Smooth muscle cell (in vitro differentiated cells): ENCODE data around the gene TNN. TPM values are rescaled to one million over a fixed set of nuclear protein-coding genes. Genes with fewer than 3 reads are reported as not detected.

Experiments
- DNase-seq: peaks from one replicate; lab custom pipeline; 2025; ENCODE audit not compliant: unreplicated experiment; lab: John Stamatoyannopoulos, UW
- H2AFZ ChIP-seq: fragments of 200-600 bp; sonication (generic); 2 replicates; pipeline ENCODE4 v1.6.0; 2016; ENCODE audit warnings: antibody characterized with exemption, low read depth, mild to moderate bottlenecking
- H3F3A ChIP-seq: fragments of 200-600 bp; sonication (generic); 2 replicates; pipeline ENCODE4 v1.6.0; 2017; ENCODE audit warnings: antibody characterized with exemption, low read depth
- H3K27ac ChIP-seq: fragments of 200-600 bp; sonication (generic); 2 replicates; pipeline ENCODE4 v1.5.1; 2016; ENCODE audit warnings: low read depth, mild to moderate bottlenecking
- H3K27me3 ChIP-seq: fragments of 200-600 bp; sonication (generic); 2 replicates; pipeline ENCODE4 v1.6.1; 2016; ENCODE audit warnings: low read depth, mild to moderate bottlenecking
- H3K36me3 ChIP-seq: fragments of 200-600 bp; sonication (generic); 2 replicates; pipeline ENCODE4 v1.5.1; 2016; ENCODE audit warnings: low read depth
- H3K4me1 ChIP-seq: fragments of 200-600 bp; sonication (generic); 2 replicates; pipeline ENCODE4 v1.5.1; 2016; ENCODE audit warnings: low read depth
- H3K4me2 ChIP-seq: fragments of 200-600 bp; sonication (generic); 2 replicates; pipeline ENCODE4 v1.6.0; 2016; ENCODE audit warnings: mild to moderate bottlenecking
- H3K4me3 ChIP-seq: fragments of 200-600 bp; sonication (generic); 2 replicates; pipeline ENCODE4 v1.5.1; 2016; ENCODE audit warnings: mild to moderate bottlenecking
- H3K79me2 ChIP-seq: fragments of 200-600 bp; sonication (generic); 2 replicates; pipeline ENCODE4 v1.6.0; 2016; ENCODE audit warnings: low read depth, mild to moderate bottlenecking
- H3K9ac ChIP-seq: fragments of 200-600 bp; sonication (generic); 2 replicates; pipeline ENCODE4 v1.6.0; 2016; ENCODE audit warnings: low read depth
- H3K9me3 ChIP-seq: fragments of 200-600 bp; sonication (generic); replicated peaks from 2 replicates; pipeline ENCODE4 v1.5.1; 2016; ENCODE audit warnings: low read depth
- H4K20me1 ChIP-seq: fragments of 200-600 bp; sonication (generic); 2 replicates; pipeline ENCODE4 v1.6.0; 2016; ENCODE audit warnings: low read depth
- CTCF ChIP-seq: fragments of 200-600 bp; sonication (generic); IDR thresholded peaks from 2 replicates; pipeline ENCODE4 v1.5.1; 2017; ENCODE audit warnings: borderline replicate concordance, mild to moderate bottlenecking, antibody characterized with exemption; ENCODE audit not compliant: insufficient read depth, poor library complexity, severe bottlenecking
- WGBS: methylation state at CpG from one replicate; pipeline ENCODE4 v1.1.7; 2016; ENCODE audit warnings: low lambda C conversion rate; 5-methylcytosine and 5-hydroxymethylcytosine counted together
- polyA plus RNA-seq: library from polyadenylated mRNA; unstranded; fragments of >200 nt; fragmentation: Nextera tagmentation; extraction: Ambion mirVana; gene quantifications from 2 replicates; pipeline ENCODE4 v1.2.1, GENCODE V29; 2016
- total RNA-seq: library from RNA; depleted of rRNA; stranded (reverse); fragments of >200 nt; gene quantifications from 2 replicates; pipeline ENCODE4 v1.2.3, GENCODE V29; 2014

Gene TNN
- total and polyA plus RNA-seq, 2 experiments from 2014 or later, result 0.72 to 0.86 TPM

- Histone ChIP-seq H3K4me2 (no peak overlapping the region), H3K9me3 (no peaks in the 10 kb centered on the region), H3K36me3 (no peaks in the 10 kb centered on the region), H2AFZ (no peak overlapping the region), H3F3A (no peaks in the 10 kb centered on the region), H4K20me1 (no peaks in the 10 kb centered on the region), H3K27me3 (no peaks in the 10 kb centered on the region), H3K79me2 (no peaks in the 10 kb centered on the region), H3K9ac (no peak overlapping the region), H3K27ac (no peak overlapping the region), H3K4me1 (peaks cover 13% of the 10 kb centered on the region), H3K4me3 (no peak overlapping the region)
- 95% methylated on average over 6 of the region's 6 CpGs for WGBS
- no peak for DNase-seq
- TF ChIP-seq CTCF, result no peak
Measured at GRCh38 chr1:175127565-175127964, 59.9 kb downstream of the TNN start.

DNA sequence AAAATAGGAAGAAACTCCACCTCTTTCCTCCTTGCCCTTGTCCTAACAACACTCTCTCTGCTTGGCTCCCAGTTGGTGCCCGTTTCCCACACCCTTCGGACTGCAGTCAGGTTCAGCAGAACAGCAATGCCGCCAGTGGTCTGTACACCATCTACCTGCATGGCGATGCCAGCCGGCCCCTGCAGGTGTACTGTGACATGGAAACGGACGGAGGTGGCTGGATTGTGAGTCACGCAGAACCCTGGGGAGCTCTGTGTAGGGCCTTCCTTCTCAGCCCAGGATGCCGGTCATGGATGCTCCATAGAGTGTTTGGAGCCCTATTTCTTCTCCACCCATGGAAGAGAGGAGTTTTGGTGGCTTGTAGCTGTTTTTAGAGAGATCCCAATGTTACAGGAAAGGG lies 60.9 kb downstream of the TNN start:
- 93% methylated on average over 9 of the region's 9 CpGs for WGBS
- Histone ChIP-seq H3K4me2 (no peak overlapping the region), H4K20me1 (no peaks in the 10 kb centered on the region), H3K4me3 (no peak overlapping the region), H3K27me3 (no peaks in the 10 kb centered on the region), H3K9ac (no peak overlapping the region), H3K27ac (no peak overlapping the region), H2AFZ (no peak overlapping the region), H3K36me3 (no peaks in the 10 kb centered on the region), H3K9me3 (no peaks in the 10 kb centered on the region), H3F3A (no peaks in the 10 kb centered on the region), H3K79me2 (no peaks in the 10 kb centered on the region), H3K4me1 (peaks cover 13% of the 10 kb centered on the region)
- DNase-seq, result no peak
- TF ChIP-seq CTCF, result no peak

GRCh38 chr1:175129182-175129581 lies 61.5 kb downstream of the TNN start:
- DNase-seq, result no peak
- no peaks in the 10 kb centered on the region for H3K79me2 ChIP-seq
- peaks cover 13% of the 10 kb centered on the region for H3K4me1 ChIP-seq
- no peak overlapping the region for H2AFZ ChIP-seq
- H3K4me2 ChIP-seq, result no peak overlapping the region
- H3K27ac ChIP-seq, result no peak overlapping the region
- H3K9ac ChIP-seq, result no peak overlapping the region
- no peaks in the 10 kb centered on the region for H3K27me3 ChIP-seq
- no peaks in the 10 kb centered on the region for H3K9me3 ChIP-seq
- no peak for TF ChIP-seq CTCF
- no peaks in the 10 kb centered on the region for H3K36me3 ChIP-seq
- no peak overlapping the region for H3K4me3 ChIP-seq
- WGBS, result 74% methylated on average over 1 of the region's 1 CpG
- H4K20me1 ChIP-seq, result no peaks in the 10 kb centered on the region
- no peaks in the 10 kb centered on the region for H3F3A ChIP-seq

DNA sequence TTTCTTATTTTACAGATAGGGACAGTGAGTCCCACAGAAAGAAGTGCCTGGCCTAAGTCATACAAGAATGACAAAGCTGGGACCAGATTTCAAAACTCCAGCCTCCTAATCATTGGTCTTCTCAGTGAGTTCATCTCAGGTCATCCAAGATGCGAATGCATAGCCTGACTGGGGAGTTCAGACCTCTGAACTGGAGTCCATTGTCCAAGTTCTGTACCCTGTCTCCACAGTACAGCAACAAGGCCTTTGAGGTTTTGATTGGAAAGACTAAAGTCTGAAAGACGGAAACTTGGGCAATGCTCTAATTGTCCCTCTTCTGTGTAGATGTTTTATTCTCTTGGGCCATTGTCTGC lies 62.0 kb downstream of the TNN start:
- no peak overlapping the region for H3K4me2 ChIP-seq
- TF ChIP-seq CTCF, result no peak
- H3K79me2 ChIP-seq, result no peaks in the 10 kb centered on the region
- H3K4me1 ChIP-seq, result peaks cover 13% of the 10 kb centered on the region
- no peak overlapping the region for H3K27ac ChIP-seq
- H4K20me1 ChIP-seq, result no peaks in the 10 kb centered on the region
- H3K27me3 ChIP-seq, result no peaks in the 10 kb centered on the region
- no peak overlapping the region for H3K9ac ChIP-seq
- WGBS, result 90% methylated on average over 2 of the region's 2 CpGs
- no peak overlapping the region for H3K4me3 ChIP-seq
- no peak for DNase-seq
- H3F3A ChIP-seq, result no peaks in the 10 kb centered on the region
- no peaks in the 10 kb centered on the region for H3K36me3 ChIP-seq
- H3K9me3 ChIP-seq, result no peaks in the 10 kb centered on the region
- no peak overlapping the region for H2AFZ ChIP-seq
